K562 (cell line): ENCODE data around the gene CCK. TPM values are rescaled to one million over a fixed set of nuclear protein-coding genes. Genes with fewer than 3 reads are reported as not detected.

Experiments used
- ATAC-seq: fragments of 200-7000 bp; cut with Tn5 transposase; 3 replicates; pipeline ENCODE4 v1.9.1; 2020; ENCODE audit warnings: moderate library complexity
- BruUV-seq: library from RNA; stranded (reverse); fragments of 400-500 nt; replicated peaks from 2 replicates; lab custom pipeline; 2021; lab: Mats Ljungman, UMichigan
- CTCF ChIA-PET: fragments of 300-600 bp; formaldehyde crosslinking; extraction: SDS; loops from one replicate; lab custom pipeline; 2021; ENCODE audit warnings: low intra/inter-chr PET ratio; lab: Yijun Ruan, JAX
- POLR2A ChIA-PET: fragments of 300-600, 350-650 bp; sonication (Branson Sonifier 250); formaldehyde crosslinking; extraction: SDS; loops from one replicate; lab custom pipeline; 2021; ENCODE audit warnings: antibody characterized with exemption, inconsistent platforms; lab: Yijun Ruan, JAX
- DNase-seq, 4 experiments: peaks; one replicate each; pipeline versions ENCODE4 v3.0.0 to v3.0.0-alpha.2; 2011 to 2018; ENCODE audit warnings: low spot score in 3 of 4, mixed read lengths in 3 of 4; ENCODE audit errors: extremely low read depth in 1 of 4
- FAIRE-seq: peaks from 2 replicates; lab custom pipeline; 2011; peaks lifted over from hg19 to GRCh38; lab: Jason Lieb, UNC
- H2AFZ ChIP-seq: 2 replicates; pipeline ENCODE4 v1.6.0; 2011; ENCODE audit warnings: low read depth, low read length, control low read depth, inconsistent platforms
- H3K27ac ChIP-seq: fragments of 200-600 bp; 3 replicates; pipeline ENCODE4 v1.8.0; 2011; ENCODE audit warnings: low read depth, mild to moderate bottlenecking, control low read depth, inconsistent platforms, low read length, moderate library complexity, mixed read lengths; ENCODE audit errors: extremely low read depth
- H3K27me3 ChIP-seq, 2 experiments: fragments of 300-600 bp in 1 of 2; 2 replicates in 1 of 2; 3 replicates in 1 of 2; pipeline versions ENCODE4 v1.6.0 to v1.8.0; 2011; ENCODE audit warnings: inconsistent platforms in 2 of 2, low read length in 2 of 2, mild to moderate bottlenecking in 1 of 2, mixed read lengths in 1 of 2, moderate library complexity in 1 of 2; ENCODE audit not compliant: control insufficient read depth in 2 of 2, insufficient read depth in 2 of 2
- H3K36me3 ChIP-seq: fragments of 300-600 bp; 3 replicates; pipeline ENCODE4 v1.8.0; 2011; ENCODE audit warnings: mild to moderate bottlenecking, low read length, inconsistent platforms; ENCODE audit not compliant: control insufficient read depth, insufficient read depth
- H3K4me1 ChIP-seq, 2 experiments: fragments of 200-600 bp in 1 of 2; replicated peaks in 1 of 2; 2 replicates in 1 of 2; 3 replicates in 1 of 2; pipeline versions ENCODE4 v1.5.1 to v1.8.0; 2011; ENCODE audit warnings: inconsistent platforms in 2 of 2, low read length in 2 of 2, mild to moderate bottlenecking in 1 of 2, mixed read lengths in 1 of 2, moderate library complexity in 1 of 2; ENCODE audit not compliant: control insufficient read depth in 2 of 2, insufficient read depth in 2 of 2
- H3K4me2 ChIP-seq: 2 replicates; pipeline ENCODE4 v1.6.1; 2011; ENCODE audit warnings: low read length, control low read depth, inconsistent platforms, mixed read lengths; ENCODE audit not compliant: insufficient read depth
- H3K4me3 ChIP-seq: fragments of 200-600 bp; sonication (generic), shearing (Covaris generic); 2 replicates; pipeline ENCODE4 v1.5.1; 2016; ENCODE audit warnings: control low read depth, inconsistent platforms
- H3K79me2 ChIP-seq: fragments of 200-600 bp; 3 replicates; pipeline ENCODE4 v1.8.0; 2011; ENCODE audit warnings: low read length, inconsistent platforms; ENCODE audit not compliant: control insufficient read depth, insufficient read depth
- H3K9ac ChIP-seq, 2 experiments: 2 replicates each; pipeline versions ENCODE4 v1.6.0 to v1.6.1; 2011; ENCODE audit warnings: low read depth in 2 of 2, low read length in 2 of 2, control low read depth in 1 of 2, inconsistent platforms in 1 of 2, mild to moderate bottlenecking in 1 of 2, mixed read lengths in 1 of 2; ENCODE audit not compliant: insufficient read depth in 1 of 2
- H3K9me1 ChIP-seq: one replicate; pipeline ENCODE4 v1.6.0; 2011; ENCODE audit warnings: inconsistent platforms, mild to moderate bottlenecking, low read length, moderate library complexity; ENCODE audit not compliant: control insufficient read depth, insufficient read depth
- H3K9me3 ChIP-seq: replicated peaks from 2 replicates; pipeline ENCODE4 v1.5.1; 2011; ENCODE audit warnings: low read depth, low read length, inconsistent platforms; ENCODE audit not compliant: control insufficient read depth, insufficient read depth
- H4K20me1 ChIP-seq: replicated peaks from 2 replicates; pipeline ENCODE4 v1.6.1; 2011; ENCODE audit warnings: low read length, inconsistent platforms, mixed read lengths; ENCODE audit not compliant: control insufficient read depth, insufficient read depth
- CAMTA2 ChIP-seq: fragments of 250-450 bp; sonication (Bioruptor Pico); conservative IDR thresholded peaks from 2 replicates; pipeline ENCODE4 v1.5.1; 2022
- CBX2 ChIP-seq: fragments of 200-600 bp; sonication (generic); IDR thresholded peaks from one replicate; pipeline ENCODE4 v1.6.1; 2012; ENCODE audit warnings: mild to moderate bottlenecking, low read length, inconsistent platforms; ENCODE audit not compliant: insufficient read depth, poor library complexity, severe bottlenecking
- GTF2E2 ChIP-seq: fragments of 200-800 bp; sonication (Bioruptor generic); IDR thresholded peaks from 2 replicates; pipeline ENCODE4 v1.6.1; 2016; ENCODE audit warnings: missing genetic modification characterization, missing compliant biosample characterization
- JUNB ChIP-seq: fragments of 450-650 bp; formaldehyde crosslinking; conservative IDR thresholded peaks from 2 replicates; pipeline ENCODE4 v1.4.0; 2020; ENCODE audit warnings: mild to moderate bottlenecking
- KLF16 ChIP-seq: IDR thresholded peaks from 2 replicates; pipeline ENCODE4 v1.6.1; 2016; ENCODE audit warnings: antibody characterized with exemption
- NCOR1 ChIP-seq: fragments of 450-650 bp; IDR thresholded peaks from 2 replicates; pipeline ENCODE4 v1.6.1; 2016; ENCODE audit warnings: mild to moderate bottlenecking, moderate library complexity
- POLR2H ChIP-seq: IDR thresholded peaks from 2 replicates; pipeline ENCODE4 v1.6.1; 2016; ENCODE audit warnings: missing genetic modification characterization, low read depth, mild to moderate bottlenecking, control low read depth, missing compliant biosample characterization, moderate library complexity
- SMC3 ChIP-seq: conservative IDR thresholded peaks from 2 replicates; pipeline ENCODE4 v1.6.1; 2011; ENCODE audit warnings: low read depth, low read length, improper control_type of control experiment; ENCODE audit not compliant: insufficient read depth
- SNAPC5 ChIP-seq: fragments of 250-450 bp; sonication (Bioruptor Pico); IDR thresholded peaks from 2 replicates; pipeline ENCODE4 v1.8.0; 2021; ENCODE audit warnings: moderate library complexity, mild to moderate bottlenecking, inconsistent platforms
- ZNF217 ChIP-seq: sonication (generic); formaldehyde crosslinking; IDR thresholded peaks from 2 replicates; pipeline ENCODE4 v1.8.0; 2022; ENCODE audit warnings: mild to moderate bottlenecking, missing genetic modification reagents
- ZNF224 ChIP-seq: sonication (generic); formaldehyde crosslinking; IDR thresholded peaks from 2 replicates; pipeline ENCODE4 v1.8.0; 2022; ENCODE audit warnings: mild to moderate bottlenecking, missing genetic modification reagents
- ZNF347 ChIP-seq: fragments of 450-650 bp; formaldehyde crosslinking; IDR thresholded peaks from 2 replicates; pipeline ENCODE4 v1.4.0; 2020; ENCODE audit warnings: low read depth, mild to moderate bottlenecking, moderate library complexity
- ZNF586 ChIP-seq: fragments of 450-650 bp; formaldehyde crosslinking; conservative IDR thresholded peaks from 2 replicates; pipeline ENCODE4 v1.4.0; 2020; ENCODE audit warnings: mild to moderate bottlenecking, moderate library complexity
- ZNF668 ChIP-seq: fragments of 250-450 bp; sonication (Bioruptor Pico); IDR thresholded peaks from 2 replicates; pipeline ENCODE4 v1.8.0; 2022; ENCODE audit warnings: mild to moderate bottlenecking, inconsistent platforms
- WGBS: fragments of 100-300 bp; shearing (Covaris generic); methylation state at CpG from one replicate; pipeline ENCODE4 v1.1.6; 2016; ENCODE audit warnings: low coverage, mixed read lengths; ENCODE audit not compliant: insufficient coverage; ENCODE audit errors: missing lambda C conversion rate; 5-methylcytosine and 5-hydroxymethylcytosine counted together
- in situ Hi-C: fragments of 300-500 bp; cut with MboI; formaldehyde crosslinking; loops from 4 replicates; pipeline ENCODE4 v1.15.0; 2018; ENCODE audit warnings: inconsistent platforms, mixed read lengths
- intact Hi-C: fragments of 100-400 bp; cut with micrococcal nuclease; formaldehyde crosslinking; loops from 2 replicates; pipeline ENCODE4 v1.14.2; 2022
- polyA plus RNA-seq, 8 experiments: library from polyadenylated mRNA; depleted of rRNA in 4 of 8; stranded (reverse) in 5 of 8; unstranded in 3 of 8; fragments of >200 nt; fragmentation: Nextera tagmentation in 2 of 8; fragmentation: Illumina TruSeq in 1 of 8; extraction: Ambion mirVana in 2 of 8; extraction: Trizol in 1 of 8; gene quantifications; 2 replicates each; pipeline versions ENCODE4 v1.2.1 to v1.2.3, GENCODE V29; 2011 to 2014; ENCODE audit warnings: inconsistent platforms in 1 of 8, missing spikeins in 1 of 8
- total RNA-seq, 7 experiments: library from RNA; depleted of rRNA in 6 of 7; stranded (reverse); fragments of >200 nt in 6 of 7; fragmentation: Illumina TruSeq in 2 of 7; extraction: Trizol in 2 of 7; gene quantifications; 2 replicates each; pipeline versions ENCODE4 v1.2.1 to v1.2.3, GENCODE V29; 2011 to 2021; ENCODE audit warnings: low replicate concordance in 1 of 7
- TF ChIP-seq, protein P1 (sequence below): fragments of 250-450 bp; sonication (Bioruptor Pico); IDR thresholded peaks from 2 replicates; pipeline ENCODE4 v1.4.0; 2020; ENCODE audit warnings: mild to moderate bottlenecking, moderate library complexity, borderline replicate concordance

The CCK gene
- total and polyA plus RNA-seq, 9 of the 15 experiments (the other 6 are each of a cell fraction or from before 2014, with no cell fraction given), result not detected

DNA sequence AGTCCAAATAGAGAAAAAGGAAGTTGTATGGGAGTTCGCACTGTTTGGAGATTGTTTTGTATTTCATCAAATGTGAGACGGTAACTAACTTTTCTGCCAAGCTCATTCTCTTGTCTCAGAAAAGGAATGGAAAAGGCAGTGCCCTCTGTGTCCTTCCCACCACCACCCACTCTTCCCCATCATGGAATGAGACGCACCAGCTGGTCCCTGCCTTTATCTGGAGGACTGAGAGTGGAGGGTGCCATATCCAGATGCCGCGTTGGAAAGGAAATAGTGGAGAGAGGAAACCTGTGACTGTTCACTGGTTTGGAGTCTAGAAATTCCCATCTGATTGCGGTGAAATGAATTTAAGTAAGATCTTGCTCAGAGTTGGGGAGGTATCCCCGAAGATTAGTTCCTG lies 3.7 kb upstream of the CCK start:
- H4K20me1 ChIP-seq, result 0 out of 2 replicates have a peak, but pooled peaks cover 6% of the 10 kb centered on the region

DNA sequence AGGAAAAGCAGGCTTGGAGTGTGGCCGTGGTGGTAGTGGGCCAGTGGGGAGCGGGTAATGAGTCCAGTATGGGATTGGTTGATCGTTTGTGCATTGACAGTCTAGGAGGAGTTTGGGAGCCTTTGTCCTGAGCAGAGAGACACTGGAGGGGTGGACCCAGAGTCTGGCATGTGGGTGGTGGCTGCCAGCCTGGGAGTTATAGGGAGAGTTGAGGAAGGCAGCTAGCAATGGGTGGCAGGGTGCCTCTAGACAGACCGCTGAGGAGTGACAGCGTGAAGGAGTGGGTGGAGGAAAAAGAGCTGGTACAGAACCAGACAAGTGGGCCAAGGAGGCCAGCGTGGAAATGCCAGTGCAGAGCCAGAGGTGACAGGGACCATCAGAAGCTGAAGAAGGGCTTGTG lies 1.9 kb upstream of the CCK start:
- CTCF ChIA-PET, result no interaction called here
- no peak for TF ChIP-seq POLR2H (tag)
- TF ChIP-seq ZNF347 (CRISPR knock-in tag), result no peak
- TF ChIP-seq ZNF224, result no peak
- no peak for TF ChIP-seq ZNF586 (CRISPR knock-in tag)
- TF ChIP-seq ZNF217 (CRISPR knock-in tag), result no peak
- no peak for TF ChIP-seq NCOR1
- TF ChIP-seq CBX2, result no peak
- TF ChIP-seq SNAPC5 (CRISPR knock-in tag), result no peak
- no peak for TF ChIP-seq ZNF668 (CRISPR knock-in tag)
- TF ChIP-seq, protein P1, sequence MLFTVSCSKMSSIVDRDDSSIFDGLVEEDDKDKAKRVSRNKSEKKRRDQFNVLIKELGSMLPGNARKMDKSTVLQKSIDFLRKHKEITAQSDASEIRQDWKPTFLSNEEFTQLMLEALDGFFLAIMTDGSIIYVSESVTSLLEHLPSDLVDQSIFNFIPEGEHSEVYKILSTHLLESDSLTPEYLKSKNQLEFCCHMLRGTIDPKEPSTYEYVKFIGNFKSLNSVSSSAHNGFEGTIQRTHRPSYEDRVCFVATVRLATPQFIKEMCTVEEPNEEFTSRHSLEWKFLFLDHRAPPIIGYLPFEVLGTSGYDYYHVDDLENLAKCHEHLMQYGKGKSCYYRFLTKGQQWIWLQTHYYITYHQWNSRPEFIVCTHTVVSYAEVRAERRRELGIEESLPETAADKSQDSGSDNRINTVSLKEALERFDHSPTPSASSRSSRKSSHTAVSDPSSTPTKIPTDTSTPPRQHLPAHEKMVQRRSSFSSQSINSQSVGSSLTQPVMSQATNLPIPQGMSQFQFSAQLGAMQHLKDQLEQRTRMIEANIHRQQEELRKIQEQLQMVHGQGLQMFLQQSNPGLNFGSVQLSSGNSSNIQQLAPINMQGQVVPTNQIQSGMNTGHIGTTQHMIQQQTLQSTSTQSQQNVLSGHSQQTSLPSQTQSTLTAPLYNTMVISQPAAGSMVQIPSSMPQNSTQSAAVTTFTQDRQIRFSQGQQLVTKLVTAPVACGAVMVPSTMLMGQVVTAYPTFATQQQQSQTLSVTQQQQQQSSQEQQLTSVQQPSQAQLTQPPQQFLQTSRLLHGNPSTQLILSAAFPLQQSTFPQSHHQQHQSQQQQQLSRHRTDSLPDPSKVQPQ (CRISPR knock-in tag), result no peak
- no peak for TF ChIP-seq GTF2E2 (tag)
- no peak for TF ChIP-seq CAMTA2
- TF ChIP-seq KLF16, result no peak
- no peak for TF ChIP-seq JUNB (CRISPR knock-in tag)

More for the DNA sequence above, 3.7 kb upstream of the CCK start:
- Histone ChIP-seq H3K27ac (no peak overlapping the region), H2AFZ (no peak overlapping the region), H3K4me3 (no peak overlapping the region), H3K79me2 (no peaks in the 10 kb centered on the region), H3K4me1 (peaks cover 0 to 11% of the 10 kb centered on the region in 2 experiments; a peak in 1 of 5 replicates), H3K36me3 (no peaks in the 10 kb centered on the region), H3K9me1 (no peaks in the 10 kb centered on the region), H3K27me3 (peaks cover 35 to 39% of the 10 kb centered on the region in 2 experiments), H3K4me2 (no peak overlapping the region), H3K9me3 (no peaks in the 10 kb centered on the region), H3K9ac (no peak overlapping the region)
- ChIA-PET CTCF (no interaction called here), POLR2A (no interaction called here)
- WGBS, result 1% methylated on average over 7 of the region's 7 CpGs
- ATAC-seq, result no peak
- no peak for FAIRE-seq
- no TSS peak for BruUV-seq
- no peak for TF ChIP-seq SMC3
- no peak for DNase-seq
- intact Hi-C loops, result no loop called here
- in situ Hi-C loops, result no loop called here

More for the DNA sequence above, 1.9 kb upstream of the CCK start:
- Histone ChIP-seq H4K20me1 (peaks cover 6% of the 10 kb centered on the region; the same call in 1 of the 2 replicates), H3K9me3 (no peaks in the 10 kb centered on the region), H3K27me3 (peaks cover 53 to 54% of the 10 kb centered on the region in 2 experiments), H3K4me2 (no peak overlapping the region), H3K27ac (no peak overlapping the region), H3K79me2 (no peaks in the 10 kb centered on the region), H3K4me3 (no peak overlapping the region), H3K4me1 (peaks cover 0 to 17% of the 10 kb centered on the region in 2 experiments; a peak in 1 of 5 replicates), H3K9ac (no peak overlapping the region), H2AFZ (no peak overlapping the region), H3K36me3 (no peaks in the 10 kb centered on the region), H3K9me1 (no peaks in the 10 kb centered on the region)
- DNase-seq (no peak), FAIRE-seq (no peak), ATAC-seq (no peak)
- WGBS, result 3% methylated on average over 6 of the region's 6 CpGs
- in situ Hi-C loops, result no loop called here
- intact Hi-C loops, result no loop called here
- BruUV-seq, result no TSS peak
- POLR2A ChIA-PET, result interaction anchor here (0.7 to 0.8 kb wide), 2 partner anchors 7 to 10 kb away, joined by 3 read pairs; no protein-coding TSS in a partner anchor
